Measurements from ENCODE around the gene ARHGAP40. TPM values are rescaled to one million over a fixed set of nuclear protein-coding genes. Genes with fewer than 3 reads are reported as not detected.
A peak's percentile ranks its signal among the peaks of the same experiment; 100 is the strongest.

ARHGAP40 gene
- total and polyA plus RNA-seq, 2 of the 13 experiments (the other 11 are each of a cell fraction or from before 2014, with no cell fraction given): 0.75 to 2.1 TPM

DNA sequence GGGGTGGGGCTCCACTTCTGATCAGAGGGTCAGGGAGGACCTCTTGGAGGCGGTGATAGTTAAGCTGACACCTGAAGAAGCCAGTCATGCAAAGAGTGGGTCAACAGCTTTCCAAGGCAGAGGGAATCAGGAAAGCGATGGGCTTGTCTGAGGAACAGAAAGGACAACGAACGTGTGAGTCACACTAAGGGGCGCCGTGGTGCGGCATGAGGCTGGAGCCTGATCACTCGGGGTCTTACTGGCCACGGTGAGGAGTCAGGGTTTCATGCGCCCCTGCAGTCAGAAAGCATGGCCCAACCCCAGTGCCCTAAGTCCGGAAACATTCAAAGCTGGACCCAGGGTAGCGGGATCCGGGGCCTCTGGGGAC, 72.1 kb downstream of the ARHGAP40 start:
- no TSS peak for BruUV-seq (replicated peaks)

GRCh38 chr20:38674092-38674764, 72.6 kb downstream of the ARHGAP40 start:
- H3K36me3 ChIP-seq (replicated peaks in 1 of 2; ENCODE audit: control insufficient read depth in 1 of 2, insufficient read depth in 2 of 2, low read length in 2 of 2): no peaks in the 10 kb centered on the region
- H3K79me2 ChIP-seq (ENCODE audit: insufficient read depth, low read length): no peaks in the 10 kb centered on the region
- H3K4me2 ChIP-seq (ENCODE audit: low read depth, low read length): no peak overlapping the region
- 69% methylated on average over 74 of the region's 75 CpGs for WGBS (ENCODE audit: low lambda C conversion rate)
- ATAC-seq: peak; percentile 11; the same call in 1 of the 3 replicates
- no TSS peak for BruUV-seq (replicated peaks)
- ChIA-PET POLR2A (no interaction called here), CTCF (ENCODE audit: low intra/inter-chr PET ratio, low total read pairs) (no interaction called here)
- no peak for FAIRE-seq
- H4K20me1 ChIP-seq (ENCODE audit: insufficient read depth, low read length): no peaks in the 10 kb centered on the region
- TF ChIP-seq RAD21 (CRISPR knock-in tag; IDR thresholded peaks at IDR 0.05): no peak
- no peak for TF ChIP-seq SYNCRIP (IDR thresholded peaks at IDR 0.05; ENCODE audit: insufficient read depth, low read depth, low read length)
- TF ChIP-seq, protein P1, sequence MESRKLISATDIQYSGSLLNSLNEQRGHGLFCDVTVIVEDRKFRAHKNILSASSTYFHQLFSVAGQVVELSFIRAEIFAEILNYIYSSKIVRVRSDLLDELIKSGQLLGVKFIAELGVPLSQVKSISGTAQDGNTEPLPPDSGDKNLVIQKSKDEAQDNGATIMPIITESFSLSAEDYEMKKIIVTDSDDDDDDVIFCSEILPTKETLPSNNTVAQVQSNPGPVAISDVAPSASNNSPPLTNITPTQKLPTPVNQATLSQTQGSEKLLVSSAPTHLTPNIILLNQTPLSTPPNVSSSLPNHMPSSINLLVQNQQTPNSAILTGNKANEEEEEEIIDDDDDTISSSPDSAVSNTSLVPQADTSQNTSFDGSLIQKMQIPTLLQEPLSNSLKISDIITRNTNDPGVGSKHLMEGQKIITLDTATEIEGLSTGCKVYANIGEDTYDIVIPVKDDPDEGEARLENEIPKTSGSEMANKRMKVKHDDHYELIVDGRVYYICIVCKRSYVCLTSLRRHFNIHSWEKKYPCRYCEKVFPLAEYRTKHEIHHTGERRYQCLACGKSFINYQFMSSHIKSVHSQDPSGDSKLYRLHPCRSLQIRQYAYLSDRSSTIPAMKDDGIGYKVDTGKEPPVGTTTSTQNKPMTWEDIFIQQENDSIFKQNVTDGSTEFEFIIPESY (CRISPR knock-in tag; IDR thresholded peaks at IDR 0.05): peak; percentile 54; the same call in 1 of the 2 replicates
- peak; percentile 28; the same call in 1 of the 2 replicates for TF ChIP-seq ZNF891 (CRISPR knock-in tag; IDR thresholded peaks at IDR 0.05)
- TF ChIP-seq, protein P2, sequence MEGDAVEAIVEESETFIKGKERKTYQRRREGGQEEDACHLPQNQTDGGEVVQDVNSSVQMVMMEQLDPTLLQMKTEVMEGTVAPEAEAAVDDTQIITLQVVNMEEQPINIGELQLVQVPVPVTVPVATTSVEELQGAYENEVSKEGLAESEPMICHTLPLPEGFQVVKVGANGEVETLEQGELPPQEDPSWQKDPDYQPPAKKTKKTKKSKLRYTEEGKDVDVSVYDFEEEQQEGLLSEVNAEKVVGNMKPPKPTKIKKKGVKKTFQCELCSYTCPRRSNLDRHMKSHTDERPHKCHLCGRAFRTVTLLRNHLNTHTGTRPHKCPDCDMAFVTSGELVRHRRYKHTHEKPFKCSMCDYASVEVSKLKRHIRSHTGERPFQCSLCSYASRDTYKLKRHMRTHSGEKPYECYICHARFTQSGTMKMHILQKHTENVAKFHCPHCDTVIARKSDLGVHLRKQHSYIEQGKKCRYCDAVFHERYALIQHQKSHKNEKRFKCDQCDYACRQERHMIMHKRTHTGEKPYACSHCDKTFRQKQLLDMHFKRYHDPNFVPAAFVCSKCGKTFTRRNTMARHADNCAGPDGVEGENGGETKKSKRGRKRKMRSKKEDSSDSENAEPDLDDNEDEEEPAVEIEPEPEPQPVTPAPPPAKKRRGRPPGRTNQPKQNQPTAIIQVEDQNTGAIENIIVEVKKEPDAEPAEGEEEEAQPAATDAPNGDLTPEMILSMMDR (CRISPR knock-in tag; IDR thresholded peaks at IDR 0.05): peak; percentile 12; the same call in 1 of the 2 replicates
- no peaks in the 10 kb centered on the region for H3K9me3 ChIP-seq (ENCODE audit: low read length)
- H3K4me1 ChIP-seq (ENCODE audit: insufficient read depth, low read length): no peaks in the 10 kb centered on the region
- H3K9ac ChIP-seq (ENCODE audit: insufficient read depth, low read depth, low read length): no peak overlapping the region
- no peak overlapping the region for H2AFZ ChIP-seq (ENCODE audit: low read length)
- intact Hi-C loops (cut with micrococcal nuclease; ENCODE audit: unreplicated experiment) (no loop called here), in situ Hi-C loops (cut with HindIII; ENCODE audit: extremely low pct_ligation_motif_present, low pct_unique_long_range_greater_than_20kb) (no loop called here)
- no peak for DNase-seq (ENCODE audit: low spot score)
- H3K4me3 ChIP-seq (replicated peaks in 1 of 3; ENCODE audit: insufficient read depth in 1 of 3, low read depth in 2 of 3, low read length in 3 of 3): no peak overlapping the region
- H3K27me3 ChIP-seq (ENCODE audit: control insufficient read depth in 1 of 2, insufficient read depth in 2 of 2, low read length in 2 of 2): peaks cover 3 to 14% of the 10 kb centered on the region in 2 experiments; a peak in 3 of 5 replicates
- no peak overlapping the region for H3K27ac ChIP-seq (ENCODE audit: extremely low read length, insufficient read depth, low read length)

More for the DNA sequence above, 72.1 kb downstream of the ARHGAP40 start:
- no peak for TF ChIP-seq SMARCE1 (IDR thresholded peaks at IDR 0.05; ENCODE audit: borderline replicate concordance)
- TF ChIP-seq CBX5 (CRISPR knock-in tag; IDR thresholded peaks at IDR 0.05; ENCODE audit: borderline replicate concordance): no peak
- Histone ChIP-seq H2AFZ (ENCODE audit: low read length) (no peak overlapping the region), H3K36me3 (replicated peaks in 1 of 2; ENCODE audit: control insufficient read depth in 1 of 2, insufficient read depth in 2 of 2, low read length in 2 of 2) (no peaks in the 10 kb centered on the region), H3K4me3 (replicated peaks in 1 of 3; ENCODE audit: insufficient read depth in 1 of 3, low read depth in 2 of 3, low read length in 3 of 3) (no peak overlapping the region), H3K27ac (ENCODE audit: extremely low read length, insufficient read depth, low read length) (no peak overlapping the region), H3K4me1 (ENCODE audit: insufficient read depth, low read length) (peaks cover 4% of the 10 kb centered on the region), H3K9me3 (ENCODE audit: low read length) (no peaks in the 10 kb centered on the region), H4K20me1 (ENCODE audit: insufficient read depth, low read length) (no peaks in the 10 kb centered on the region), H3K27me3 (ENCODE audit: control insufficient read depth in 1 of 2, insufficient read depth in 2 of 2, low read length in 2 of 2) (peaks cover 3 to 14% of the 10 kb centered on the region in 2 experiments; a peak in 3 of 5 replicates), H3K79me2 (ENCODE audit: insufficient read depth, low read length) (no peaks in the 10 kb centered on the region), H3K9ac (ENCODE audit: insufficient read depth, low read depth, low read length) (no peak overlapping the region), H3K4me2 (ENCODE audit: low read depth, low read length) (no peak overlapping the region)
- intact Hi-C loops (cut with micrococcal nuclease; ENCODE audit: unreplicated experiment) (no loop called here), in situ Hi-C loops (cut with HindIII; ENCODE audit: extremely low pct_ligation_motif_present, low pct_unique_long_range_greater_than_20kb) (no loop called here)
- FAIRE-seq (no peak), DNase-seq (ENCODE audit: low spot score) (no peak), ATAC-seq (no peak; the same call in 2 of the 3 replicates)
- ChIA-PET CTCF (ENCODE audit: low intra/inter-chr PET ratio, low total read pairs) (no interaction called here), POLR2A (no interaction called here)
- WGBS (ENCODE audit: low lambda C conversion rate): 57% methylated on average over 11 of the region's 13 CpGs
